Measurements from ENCODE around the gene BRMS1L. TPM values are rescaled to one million over a fixed set of nuclear protein-coding genes. Genes with fewer than 3 reads are reported as not detected.
A peak's percentile ranks its signal among the peaks of the same experiment; 100 is the strongest.

The BRMS1L gene
- total and polyA plus RNA-seq, 2 donors (not counting 3 experiments of a cell fraction or from before 2014, with no cell fraction given), result 4.0 to 7.7 TPM

DNA sequence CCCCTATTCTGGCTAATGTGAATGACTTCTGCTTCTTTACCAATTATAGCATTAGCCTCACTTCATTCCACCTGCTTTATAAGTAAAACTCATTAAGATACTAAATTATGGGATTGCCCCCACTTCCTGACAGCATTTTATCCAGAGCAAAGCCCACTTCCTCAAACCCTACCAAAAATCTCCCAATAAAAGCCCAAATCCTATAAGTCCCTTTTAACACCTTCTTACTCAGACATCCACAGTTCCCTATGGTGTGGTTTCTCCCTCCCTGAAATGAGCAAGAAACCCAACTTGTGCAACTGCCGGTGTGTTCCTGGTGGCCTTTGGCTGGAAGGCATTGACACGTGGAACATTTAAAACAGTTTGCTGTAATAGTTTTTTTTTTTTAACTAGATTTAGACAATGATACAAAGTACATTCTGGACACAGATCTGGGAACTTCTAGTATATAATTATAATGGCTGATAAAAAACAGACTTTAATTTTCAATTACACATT, 53.1 kb downstream of the BRMS1L start:
- FAIRE-seq (no peak), DNase-seq (ENCODE audit: low read depth, low spot score) (no peak)
- intact Hi-C loops (cut with micrococcal nuclease), result loop anchor here (1.0 to 5.0 kb wide), 2 partner anchors 52 to 190 kb away; partner anchors contain the start of gene BRMS1L
- dilution Hi-C loops (cut with MboI; ENCODE audit: extremely low pct_ligation_motif_present, low sequenced_read_pairs), result no loop called here
- no TSS peak for BruUV-seq (replicated peaks)
- no peak overlapping the region for H3K4me3 ChIP-seq (replicated peaks in 1 of 3; ENCODE audit: insufficient read depth in 1 of 3, low read depth in 1 of 3, low read length in 3 of 3)
- no peaks in the 10 kb centered on the region for H3K27me3 ChIP-seq (ENCODE audit: control insufficient read depth in 2 of 2, insufficient read depth in 2 of 2, low read length in 2 of 2)
- ChIA-PET CTCF (interaction anchor here (0.9 to 1.7 kb wide), 11 partner anchors 21 to 1271 kb away, joined by 3 to 35 read pairs (median 3); partner anchors contain the start of genes BRMS1L and MBIP), POLR2A (no interaction called here)
- H3K9me1 ChIP-seq (replicated peaks; ENCODE audit: control insufficient read depth, extremely low read depth, insufficient read depth, low read length), result no peaks in the 10 kb centered on the region
- H3K27ac ChIP-seq (ENCODE audit: insufficient read depth, low read depth, low read length), result peak overlapping the region; percentile 10
- H3K9ac ChIP-seq (replicated peaks; ENCODE audit: extremely low read depth, insufficient read depth, low read length), result no peak overlapping the region
- TF ChIP-seq EZH2 (IDR thresholded peaks at IDR 0.05; ENCODE audit: borderline replicate concordance, low read depth, low read length, severe bottlenecking) (no peak), GATA2 (IDR thresholded peaks at IDR 0.05; ENCODE audit: insufficient read depth, insufficient read length, low read depth, low read length) (no peak), POLR2A (IDR thresholded peaks at IDR 0.05; ENCODE audit: low read depth, low read length) (no peak), MYC (IDR thresholded peaks at IDR 0.05; ENCODE audit: low read depth, low read length) (no peak), JUN (IDR thresholded peaks at IDR 0.05; ENCODE audit: borderline replicate concordance, insufficient read depth, insufficient read length, low read depth) (no peak), POLR2AphosphoS5 (IDR thresholded peaks at IDR 0.05; ENCODE audit: insufficient read depth, low read depth, low read length) (no peak), FOS (IDR thresholded peaks at IDR 0.05; ENCODE audit: borderline replicate concordance, insufficient read depth, low read length) (no peak)
- TF ChIP-seq, protein P1, sequence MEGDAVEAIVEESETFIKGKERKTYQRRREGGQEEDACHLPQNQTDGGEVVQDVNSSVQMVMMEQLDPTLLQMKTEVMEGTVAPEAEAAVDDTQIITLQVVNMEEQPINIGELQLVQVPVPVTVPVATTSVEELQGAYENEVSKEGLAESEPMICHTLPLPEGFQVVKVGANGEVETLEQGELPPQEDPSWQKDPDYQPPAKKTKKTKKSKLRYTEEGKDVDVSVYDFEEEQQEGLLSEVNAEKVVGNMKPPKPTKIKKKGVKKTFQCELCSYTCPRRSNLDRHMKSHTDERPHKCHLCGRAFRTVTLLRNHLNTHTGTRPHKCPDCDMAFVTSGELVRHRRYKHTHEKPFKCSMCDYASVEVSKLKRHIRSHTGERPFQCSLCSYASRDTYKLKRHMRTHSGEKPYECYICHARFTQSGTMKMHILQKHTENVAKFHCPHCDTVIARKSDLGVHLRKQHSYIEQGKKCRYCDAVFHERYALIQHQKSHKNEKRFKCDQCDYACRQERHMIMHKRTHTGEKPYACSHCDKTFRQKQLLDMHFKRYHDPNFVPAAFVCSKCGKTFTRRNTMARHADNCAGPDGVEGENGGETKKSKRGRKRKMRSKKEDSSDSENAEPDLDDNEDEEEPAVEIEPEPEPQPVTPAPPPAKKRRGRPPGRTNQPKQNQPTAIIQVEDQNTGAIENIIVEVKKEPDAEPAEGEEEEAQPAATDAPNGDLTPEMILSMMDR (IDR thresholded peaks at IDR 0.05; ENCODE audit: extremely low read depth in 1 of 2, insufficient read depth in 1 of 2, low read depth in 1 of 2, low read length in 2 of 2), result no peak
- TF ChIP-seq, protein P2, sequence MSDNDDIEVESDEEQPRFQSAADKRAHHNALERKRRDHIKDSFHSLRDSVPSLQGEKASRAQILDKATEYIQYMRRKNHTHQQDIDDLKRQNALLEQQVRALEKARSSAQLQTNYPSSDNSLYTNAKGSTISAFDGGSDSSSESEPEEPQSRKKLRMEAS (IDR thresholded peaks at IDR 0.05; ENCODE audit: insufficient read depth, insufficient read length), result no peak
- H3K9me3 ChIP-seq (replicated peaks; ENCODE audit: control insufficient read depth, insufficient read depth, low read length), result no peaks in the 10 kb centered on the region
- H2AFZ ChIP-seq (ENCODE audit: low read depth, low read length), result no peak overlapping the region
- H3K36me3 ChIP-seq (ENCODE audit: control insufficient read depth in 2 of 2, extremely low read depth in 1 of 2, insufficient read depth in 2 of 2, low read length in 2 of 2), result no peaks in the 10 kb centered on the region
- peaks cover 13% of the 10 kb centered on the region for H3K4me1 ChIP-seq (ENCODE audit: control insufficient read depth, extremely low read depth, insufficient read depth, low read length)
- H3K79me2 ChIP-seq (ENCODE audit: control insufficient read depth, insufficient read depth, low read length), result no peaks in the 10 kb centered on the region
- no peaks in the 10 kb centered on the region for H4K20me1 ChIP-seq (replicated peaks; ENCODE audit: control insufficient read depth, extremely low read depth, insufficient read depth, low read length)
- no peak overlapping the region for H3K4me2 ChIP-seq (ENCODE audit: insufficient read depth, low read length)

Data from endothelial cell of umbilical vein (primary cell).